ENCODE data around the gene SEMA6D. TPM values are rescaled to one million over a fixed set of nuclear protein-coding genes. Genes with fewer than 3 reads are reported as not detected.

The SEMA6D gene
- total RNA-seq, 2 donors from 2014 or later: 12.2 to 14.3 TPM

GRCh38 chr15:47741907-47742306, 24.6 kb downstream of the SEMA6D start:
- no peaks in the 10 kb centered on the region for H3K9me3 ChIP-seq
- TF ChIP-seq CTCF (IDR thresholded peaks at IDR 0.05): no peak
- H3K4me1 ChIP-seq: peaks cover 0 to 61% of the 10 kb centered on the region in 2 donors
- no peaks in the 10 kb centered on the region for H3K27me3 ChIP-seq
- H3K27ac ChIP-seq: peak overlapping the region; percentile 12 to 51
- no peak overlapping the region for H3K4me3 ChIP-seq
- no peak for DNase-seq (ENCODE audit: low spot score)
- H3K36me3 ChIP-seq: no peaks in the 10 kb centered on the region

- no peaks in the 10 kb centered on the region for H3K36me3 ChIP-seq
- H3K27me3 ChIP-seq: no peaks in the 10 kb centered on the region
- no peak for TF ChIP-seq CTCF (IDR thresholded peaks at IDR 0.05)
- peaks cover 0 to 57% of the 10 kb centered on the region in 2 donors for H3K4me1 ChIP-seq
- DNase-seq (ENCODE audit: low spot score): no peak
- no peaks in the 10 kb centered on the region for H3K9me3 ChIP-seq
- peak overlapping the region; percentile 12 to 51 for H3K27ac ChIP-seq
- no peak overlapping the region for H3K4me3 ChIP-seq
Observed at GRCh38 chr15:47742334-47742733, 25.0 kb downstream of the SEMA6D start.

- peaks cover 0 to 52% of the 10 kb centered on the region in 2 donors for H3K4me1 ChIP-seq
- peak overlapping the region in 1 of 2 donors; percentile 51 for H3K27ac ChIP-seq
- TF ChIP-seq CTCF (IDR thresholded peaks at IDR 0.05): no peak
Observed at GRCh38 chr15:47742742-47743141, 25.4 kb downstream of the SEMA6D start.

GRCh38 chr15:47743385-47743784, 26.1 kb downstream of the SEMA6D start:
- Histone ChIP-seq H3K36me3 (no peaks in the 10 kb centered on the region), H3K9me3 (no peaks in the 10 kb centered on the region), H3K4me1 (peaks cover 0 to 50% of the 10 kb centered on the region in 2 donors), H3K27me3 (no peaks in the 10 kb centered on the region), H3K4me3 (no peak overlapping the region), H3K27ac (no peak overlapping the region)
- DNase-seq (ENCODE audit: low spot score): no peak
- no peak for TF ChIP-seq CTCF (IDR thresholded peaks at IDR 0.05)

More at GRCh38 chr15:47742742-47743141, 25.4 kb downstream of the SEMA6D start:
- no peaks in the 10 kb centered on the region for H3K36me3 ChIP-seq
- H3K27me3 ChIP-seq: no peaks in the 10 kb centered on the region
- no peak for DNase-seq (ENCODE audit: low spot score)
- no peaks in the 10 kb centered on the region for H3K9me3 ChIP-seq
- no peak overlapping the region for H3K4me3 ChIP-seq

- no peak overlapping the region for H3K4me3 ChIP-seq
- H3K27ac ChIP-seq: no peak overlapping the region
- no peaks in the 10 kb centered on the region for H3K27me3 ChIP-seq
- no peak for TF ChIP-seq CTCF (IDR thresholded peaks at IDR 0.05)
- H3K36me3 ChIP-seq: no peaks in the 10 kb centered on the region
- DNase-seq (ENCODE audit: low spot score): no peak
- peaks cover 0 to 45% of the 10 kb centered on the region in 2 donors for H3K4me1 ChIP-seq
- H3K9me3 ChIP-seq: no peaks in the 10 kb centered on the region
Observed at GRCh38 chr15:47743886-47744285, 26.6 kb downstream of the SEMA6D start.

GRCh38 chr15:47744496-47744895, 27.2 kb downstream of the SEMA6D start:
- H3K27me3 ChIP-seq: no peaks in the 10 kb centered on the region
- H3K4me1 ChIP-seq: peaks cover 0 to 44% of the 10 kb centered on the region in 2 donors
- H3K27ac ChIP-seq: no peak overlapping the region
- TF ChIP-seq CTCF (IDR thresholded peaks at IDR 0.05): no peak
- no peaks in the 10 kb centered on the region for H3K9me3 ChIP-seq
- no peak overlapping the region for H3K4me3 ChIP-seq
- DNase-seq (ENCODE audit: low spot score): no peak
- no peaks in the 10 kb centered on the region for H3K36me3 ChIP-seq

All from right atrium auricular region (tissue), 2 donors.